Prostate gland (tissue), 2 donors: Measurements from ENCODE around the gene GPR142.

ENCODE experiments used
- POLR2AphosphoS5 ChIP-seq: sonication (generic); formaldehyde crosslinking; IDR thresholded peaks from one replicate; pipeline ENCODE4 v1.6.1; 2017; ENCODE audit warnings: antibody characterized with exemption
- TF ChIP-seq, protein P1 (sequence below), 4 experiments: fragments of 200-600 bp in 2 of 4; fragments of 450-650 bp in 2 of 4; sonication (generic) in 2 of 4; IDR thresholded peaks; 1 replicate in 3 of 4; 2 replicates in 1 of 4; pipeline ENCODE4 v1.5.1; 2016 to 2019; ENCODE audit warnings: antibody characterized with exemption in 4 of 4, mild to moderate bottlenecking in 2 of 4, moderate library complexity in 2 of 4

DNA sequence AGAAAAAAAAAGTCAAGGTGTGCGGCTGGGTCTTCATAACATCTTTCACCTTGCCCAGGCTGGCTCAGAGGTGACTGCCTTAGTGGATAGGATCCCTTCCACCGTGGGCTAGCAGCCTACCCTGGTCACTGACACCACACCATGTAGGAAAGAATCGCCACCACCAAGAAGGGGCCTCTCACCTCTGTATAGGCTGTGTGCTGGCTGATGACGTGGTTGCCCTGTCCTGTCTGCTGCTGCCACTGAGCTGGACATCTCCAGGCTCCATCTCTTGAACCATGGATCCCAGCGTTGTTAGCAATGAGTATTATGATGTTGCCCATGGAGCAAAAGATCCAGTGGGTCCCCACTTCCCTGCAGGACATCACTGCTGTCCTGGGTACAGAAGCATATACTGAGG, at the start of gene GPR142:
- TF ChIP-seq, protein P1, sequence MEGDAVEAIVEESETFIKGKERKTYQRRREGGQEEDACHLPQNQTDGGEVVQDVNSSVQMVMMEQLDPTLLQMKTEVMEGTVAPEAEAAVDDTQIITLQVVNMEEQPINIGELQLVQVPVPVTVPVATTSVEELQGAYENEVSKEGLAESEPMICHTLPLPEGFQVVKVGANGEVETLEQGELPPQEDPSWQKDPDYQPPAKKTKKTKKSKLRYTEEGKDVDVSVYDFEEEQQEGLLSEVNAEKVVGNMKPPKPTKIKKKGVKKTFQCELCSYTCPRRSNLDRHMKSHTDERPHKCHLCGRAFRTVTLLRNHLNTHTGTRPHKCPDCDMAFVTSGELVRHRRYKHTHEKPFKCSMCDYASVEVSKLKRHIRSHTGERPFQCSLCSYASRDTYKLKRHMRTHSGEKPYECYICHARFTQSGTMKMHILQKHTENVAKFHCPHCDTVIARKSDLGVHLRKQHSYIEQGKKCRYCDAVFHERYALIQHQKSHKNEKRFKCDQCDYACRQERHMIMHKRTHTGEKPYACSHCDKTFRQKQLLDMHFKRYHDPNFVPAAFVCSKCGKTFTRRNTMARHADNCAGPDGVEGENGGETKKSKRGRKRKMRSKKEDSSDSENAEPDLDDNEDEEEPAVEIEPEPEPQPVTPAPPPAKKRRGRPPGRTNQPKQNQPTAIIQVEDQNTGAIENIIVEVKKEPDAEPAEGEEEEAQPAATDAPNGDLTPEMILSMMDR (IDR thresholded peaks at IDR 0.05): no peak
- TF ChIP-seq POLR2AphosphoS5: no peak
